Measurements from ENCODE around the gene MKRN2. TPM values are rescaled to one million over a fixed set of nuclear protein-coding genes. Genes with fewer than 3 reads are reported as not detected.

MKRN2 gene
- total RNA-seq, 1 donor from 2014 or later, result 21.7 TPM

DNA sequence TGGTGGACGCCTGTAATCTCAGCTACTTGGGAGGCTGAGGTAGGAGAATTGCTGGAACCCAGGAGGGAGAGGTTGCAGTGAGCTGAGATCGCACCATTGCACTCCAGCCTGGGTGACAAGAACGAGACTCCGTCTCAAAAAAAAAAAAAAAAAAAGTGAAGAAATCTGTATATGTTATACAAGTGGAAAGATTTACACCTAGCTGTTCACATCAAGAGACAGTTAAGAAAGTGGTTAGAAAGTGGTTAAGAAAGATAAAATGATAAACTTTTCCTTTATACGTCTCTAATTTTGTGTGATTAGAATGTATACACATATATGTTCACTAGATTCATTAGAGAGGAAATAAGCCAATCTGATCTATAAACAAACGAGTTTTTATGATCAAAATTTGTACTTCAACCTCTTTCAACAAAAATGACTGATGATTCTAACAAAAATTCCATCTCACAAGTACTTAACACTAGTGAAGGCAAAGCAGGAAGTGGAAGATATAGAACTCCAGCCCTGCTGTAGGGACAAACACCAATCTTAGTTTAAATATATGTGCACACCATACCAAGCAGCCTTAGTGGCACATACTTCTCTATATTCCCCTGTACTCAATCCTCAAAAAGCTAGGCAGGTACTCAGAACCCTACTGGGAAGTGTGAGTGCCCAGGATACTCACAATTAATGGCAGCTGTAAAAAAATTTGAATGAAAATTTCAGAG, 55.8 kb downstream of the MKRN2 start:
- intact Hi-C loops (cut with DNase I), result no loop called here
- no peaks in the 10 kb centered on the region for H3K4me1 ChIP-seq
- TF ChIP-seq, protein P1, sequence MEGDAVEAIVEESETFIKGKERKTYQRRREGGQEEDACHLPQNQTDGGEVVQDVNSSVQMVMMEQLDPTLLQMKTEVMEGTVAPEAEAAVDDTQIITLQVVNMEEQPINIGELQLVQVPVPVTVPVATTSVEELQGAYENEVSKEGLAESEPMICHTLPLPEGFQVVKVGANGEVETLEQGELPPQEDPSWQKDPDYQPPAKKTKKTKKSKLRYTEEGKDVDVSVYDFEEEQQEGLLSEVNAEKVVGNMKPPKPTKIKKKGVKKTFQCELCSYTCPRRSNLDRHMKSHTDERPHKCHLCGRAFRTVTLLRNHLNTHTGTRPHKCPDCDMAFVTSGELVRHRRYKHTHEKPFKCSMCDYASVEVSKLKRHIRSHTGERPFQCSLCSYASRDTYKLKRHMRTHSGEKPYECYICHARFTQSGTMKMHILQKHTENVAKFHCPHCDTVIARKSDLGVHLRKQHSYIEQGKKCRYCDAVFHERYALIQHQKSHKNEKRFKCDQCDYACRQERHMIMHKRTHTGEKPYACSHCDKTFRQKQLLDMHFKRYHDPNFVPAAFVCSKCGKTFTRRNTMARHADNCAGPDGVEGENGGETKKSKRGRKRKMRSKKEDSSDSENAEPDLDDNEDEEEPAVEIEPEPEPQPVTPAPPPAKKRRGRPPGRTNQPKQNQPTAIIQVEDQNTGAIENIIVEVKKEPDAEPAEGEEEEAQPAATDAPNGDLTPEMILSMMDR (IDR thresholded peaks at IDR 0.05), result no peak
- H3K4me3 ChIP-seq, result no peak overlapping the region
- H3K27ac ChIP-seq, result no peak overlapping the region
- H3K9me3 ChIP-seq, result no peaks in the 10 kb centered on the region
- H3K36me3 ChIP-seq, result peaks cover 72% of the 10 kb centered on the region
- DNase-seq (no peak), ATAC-seq (no peak)
- H3K27me3 ChIP-seq (ENCODE audit: low read depth), result no peaks in the 10 kb centered on the region

DNA sequence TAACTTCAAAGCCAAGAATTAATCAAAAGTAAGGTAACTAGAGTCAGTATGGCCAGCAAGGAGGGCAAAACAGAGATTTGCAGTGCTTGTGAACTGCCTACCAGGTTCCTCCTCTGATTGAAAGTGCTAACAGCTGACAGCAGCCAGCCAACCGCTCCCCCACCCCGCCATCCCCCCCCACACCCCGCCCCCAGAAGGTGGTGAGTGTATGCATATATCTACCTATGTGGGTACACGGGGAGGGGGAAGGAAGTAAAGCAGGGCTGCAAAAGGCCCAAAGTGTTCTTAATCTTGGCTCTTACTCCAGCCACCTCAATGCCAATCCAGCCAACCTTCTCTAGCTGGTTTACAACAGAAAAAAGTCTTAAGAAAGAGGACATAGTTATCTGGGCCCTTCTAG, 56.4 kb downstream of the MKRN2 start:
- Histone ChIP-seq H3K4me1 (no peaks in the 10 kb centered on the region), H3K27ac (no peak overlapping the region), H3K9me3 (no peaks in the 10 kb centered on the region), H3K4me3 (no peak overlapping the region), H3K36me3 (peaks cover 72% of the 10 kb centered on the region), H3K27me3 (ENCODE audit: low read depth) (no peaks in the 10 kb centered on the region)
- DNase-seq (no peak), ATAC-seq (peak in 1 of 2 donors; percentile 25)
- intact Hi-C loops (cut with DNase I), result no loop called here
- TF ChIP-seq, protein P1 (IDR thresholded peaks at IDR 0.05), result no peak

DNA sequence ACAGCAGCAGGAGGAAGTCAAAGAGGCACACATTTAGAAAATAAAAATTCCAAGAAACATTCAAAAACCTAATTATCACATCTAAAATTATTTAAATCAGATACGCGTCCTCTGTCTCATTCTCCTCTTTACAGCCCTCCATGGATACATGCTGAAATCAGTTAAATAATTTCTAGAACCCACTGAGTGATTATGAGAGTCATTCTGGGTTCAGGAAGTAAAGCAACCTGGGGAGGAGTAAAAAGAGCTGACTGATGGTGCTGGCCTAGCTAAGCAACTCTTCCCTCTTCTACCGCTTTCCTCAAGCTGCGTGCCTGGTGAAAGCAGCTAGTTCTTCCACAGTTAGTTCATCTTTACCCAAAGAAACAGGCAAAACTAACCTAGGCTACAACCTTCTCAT, 58.4 kb downstream of the MKRN2 start:
- H3K27ac ChIP-seq, result no peak overlapping the region
- ATAC-seq, result no peak
- TF ChIP-seq, protein P1 (IDR thresholded peaks at IDR 0.05), result no peak
- H3K36me3 ChIP-seq, result peaks cover 55% of the 10 kb centered on the region
- no peak for DNase-seq
- peaks cover under 1% of the 10 kb centered on the region for H3K4me1 ChIP-seq
- H3K27me3 ChIP-seq (ENCODE audit: low read depth), result no peaks in the 10 kb centered on the region
- no peaks in the 10 kb centered on the region for H3K9me3 ChIP-seq
- no peak overlapping the region for H3K4me3 ChIP-seq
- intact Hi-C loops (cut with DNase I), result no loop called here

DNA sequence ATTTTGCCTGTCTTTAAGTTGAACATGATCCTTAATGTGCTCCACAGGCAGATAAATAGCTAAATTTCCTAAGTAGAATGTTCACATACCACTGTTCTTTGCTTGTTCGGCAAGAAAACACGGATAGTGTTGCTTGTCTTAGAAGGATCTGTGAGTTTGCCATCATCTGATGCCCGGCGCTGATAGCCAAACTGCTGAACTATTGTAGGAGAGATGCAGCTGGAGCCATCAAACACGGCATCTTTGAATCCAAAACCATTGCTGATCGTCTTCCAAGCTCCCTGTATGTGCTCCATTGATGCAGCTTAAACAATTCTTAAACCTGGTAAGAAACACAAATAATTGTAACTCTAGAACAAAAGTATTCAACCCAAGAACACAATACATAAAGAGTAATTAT, 61.5 kb downstream of the MKRN2 start:
- Histone ChIP-seq H3K9me3 (no peaks in the 10 kb centered on the region), H3K27ac (no peak overlapping the region), H3K27me3 (ENCODE audit: low read depth) (no peaks in the 10 kb centered on the region), H3K4me1 (peaks cover 20% of the 10 kb centered on the region), H3K4me3 (no peak overlapping the region), H3K36me3 (peaks cover 29% of the 10 kb centered on the region)
- DNase-seq, result no peak
- TF ChIP-seq, protein P1 (IDR thresholded peaks at IDR 0.05), result no peak
- ATAC-seq, result no peak
- intact Hi-C loops (cut with DNase I), result no loop called here

DNA sequence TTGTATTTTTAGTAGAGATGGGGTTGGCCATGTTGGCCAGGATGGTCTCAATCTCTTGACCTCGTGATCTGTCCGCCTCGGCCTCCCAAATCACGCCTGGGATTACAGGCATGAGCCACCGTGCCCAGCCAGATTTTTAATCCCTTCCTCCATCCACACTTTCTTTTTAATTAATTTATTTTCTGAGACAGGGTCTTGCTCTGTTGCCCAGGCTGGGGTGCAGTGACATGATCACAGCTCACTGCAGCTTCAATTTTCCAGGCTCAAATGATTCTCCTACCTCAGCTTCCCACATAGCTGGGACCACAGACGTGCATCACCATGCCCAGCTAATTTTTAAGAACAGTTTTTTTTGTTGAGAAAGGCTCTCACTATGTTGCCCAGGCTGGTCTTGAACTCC, 63.4 kb downstream of the MKRN2 start:
- H3K27me3 ChIP-seq (ENCODE audit: low read depth), result no peaks in the 10 kb centered on the region
- intact Hi-C loops (cut with DNase I), result no loop called here

More for the DNA sequence above, 63.4 kb downstream of the MKRN2 start:
- peaks cover 22% of the 10 kb centered on the region for H3K36me3 ChIP-seq
- H3K27ac ChIP-seq, result no peak overlapping the region
- TF ChIP-seq, protein P1 (IDR thresholded peaks at IDR 0.05), result no peak
- peaks cover 35% of the 10 kb centered on the region for H3K4me1 ChIP-seq
- DNase-seq (no peak), ATAC-seq (no peak)
- no peak overlapping the region for H3K4me3 ChIP-seq
- no peaks in the 10 kb centered on the region for H3K9me3 ChIP-seq

All from lower lobe of right lung (tissue), 2 donors.